Vagina (tissue), 2 donors: ENCODE data around the gene ARHGAP23. TPM values are rescaled to one million over a fixed set of nuclear protein-coding genes. Genes with fewer than 3 reads are reported as not detected.

Source experiments
- DNase-seq, 2 donors: peaks; one replicate each; pipeline ENCODE4 v3.0.0-alpha.2; 2017; ENCODE audit errors: extremely low spot score in 2 of 2
- H3K27ac ChIP-seq: fragments of 200-600 bp; sonication (generic); one replicate; pipeline ENCODE4 v1.5.1; 2019
- H3K27me3 ChIP-seq: fragments of 200-600 bp; sonication (generic); one replicate; pipeline ENCODE4 v1.5.1; 2019
- H3K36me3 ChIP-seq, 2 donors: fragments of 200-600 bp; sonication (generic); one replicate each; pipeline ENCODE4 v1.5.1; 2017 to 2019
- H3K4me1 ChIP-seq: fragments of 200-600 bp; sonication (generic); one replicate; pipeline ENCODE4 v1.5.1; 2019
- H3K4me3 ChIP-seq, 2 donors: fragments of 200-600 bp; sonication (generic); 1 replicate in 1 of 2; 2 replicates in 1 of 2; pipeline ENCODE4 v1.5.1; 2016 to 2019
- H3K9me3 ChIP-seq: fragments of 200-600 bp; sonication (generic); one replicate; pipeline ENCODE4 v1.5.1; 2019
- CTCF ChIP-seq, 3 experiments: fragments of 450-650 bp in 2 of 3; fragments of 200-600 bp in 1 of 3; sonication (generic) in 1 of 3; IDR thresholded peaks; one replicate each; pipeline ENCODE4 v1.5.1; 2017 to 2019; ENCODE audit warnings: antibody characterized with exemption in 3 of 3, mild to moderate bottlenecking in 2 of 3, moderate library complexity in 2 of 3
- POLR2A ChIP-seq, 2 donors: fragments of 450-650 bp; IDR thresholded peaks; one replicate each; pipeline ENCODE4 v1.6.1; 2017; ENCODE audit warnings: antibody characterized with exemption in 2 of 2, mild to moderate bottlenecking in 2 of 2, moderate library complexity in 2 of 2
- POLR2AphosphoS5 ChIP-seq, 2 donors: sonication (generic); formaldehyde crosslinking; IDR thresholded peaks; one replicate each; pipeline ENCODE4 v1.9.0; 2017; ENCODE audit warnings: antibody characterized with exemption in 2 of 2, mild to moderate bottlenecking in 2 of 2, low read depth in 1 of 2; ENCODE audit not compliant: insufficient read depth in 1 of 2
- intact Hi-C: fragments of 100-400 bp; cut with DNase I; formaldehyde crosslinking; loops from one replicate; pipeline ENCODE4 v1.15.1; 2023
- total RNA-seq: library from RNA; depleted of rRNA; stranded (reverse); fragments of >200 nt; gene quantifications from one replicate; pipeline ENCODE4 v1.2.3, GENCODE V29; 2016

ARHGAP23 gene
- total RNA-seq, 1 donor from 2014 or later = 70.2 TPM

GRCh38 chr17:38557836-38558727 lies 129.8 kb downstream of the ARHGAP23 start:
- DNase-seq = peak in 1 of 2 donors; percentile 93
- H3K4me3 ChIP-seq = peak overlapping the region; percentile 52
- no peaks in the 10 kb centered on the region for H3K36me3 ChIP-seq
- TF ChIP-seq POLR2AphosphoS5 (IDR thresholded peaks at IDR 0.05; ENCODE audit: insufficient read depth in 1 of 2, low read depth in 1 of 2) (peak; percentile 79 to 89), CTCF (IDR thresholded peaks at IDR 0.05) (peak; percentile 78 to 94 (median 80)), POLR2A (IDR thresholded peaks at IDR 0.05) (peak in 1 of 2 donors; percentile 27)
- no peaks in the 10 kb centered on the region for H3K9me3 ChIP-seq
- peaks cover 11% of the 10 kb centered on the region for H3K27me3 ChIP-seq
- H3K27ac ChIP-seq = peak overlapping the region; percentile 69
- peaks cover 31% of the 10 kb centered on the region for H3K4me1 ChIP-seq
- intact Hi-C loops = loop anchor here (5.0 kb wide), 1 partner anchor 109 kb away; no protein-coding TSS in a partner anchor

DNA sequence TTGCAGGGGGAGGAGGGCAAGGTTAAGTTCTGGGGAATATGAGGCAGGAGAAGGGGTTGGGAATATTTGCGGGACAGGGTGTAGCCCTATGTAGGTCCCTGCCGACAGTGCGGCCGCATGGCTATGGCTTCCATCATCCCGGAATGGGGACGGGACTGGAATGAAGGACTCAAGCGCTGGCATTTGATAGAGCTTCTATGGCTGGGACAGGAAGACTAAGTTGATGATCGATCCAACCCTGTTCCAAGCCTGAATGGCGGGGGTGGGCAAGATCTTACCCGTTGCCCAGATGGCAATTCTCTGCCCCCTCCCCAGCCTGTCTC lies 130.4 kb downstream of the ARHGAP23 start:
- DNase-seq = no peak
- Histone ChIP-seq H3K9me3 (no peaks in the 10 kb centered on the region), H3K4me3 (peak overlapping the region; percentile 52), H3K27me3 (peaks cover 11% of the 10 kb centered on the region), H3K27ac (peak overlapping the region; percentile 69), H3K36me3 (no peaks in the 10 kb centered on the region), H3K4me1 (peaks cover 31% of the 10 kb centered on the region)
- TF ChIP-seq CTCF (IDR thresholded peaks at IDR 0.05) = no peak
- no peak for TF ChIP-seq POLR2A (IDR thresholded peaks at IDR 0.05)
- TF ChIP-seq POLR2AphosphoS5 (IDR thresholded peaks at IDR 0.05; ENCODE audit: insufficient read depth in 1 of 2, low read depth in 1 of 2) = no peak
- intact Hi-C loops = loop anchor here (5.0 kb wide), 1 partner anchor 109 kb away; no protein-coding TSS in a partner anchor

GRCh38 chr17:38559051-38559879 lies 131.0 kb downstream of the ARHGAP23 start:
- intact Hi-C loops = loop anchor here (5.0 kb wide), 1 partner anchor 108 kb away; no protein-coding TSS in a partner anchor
- H3K27me3 ChIP-seq = peaks cover 11% of the 10 kb centered on the region

GRCh38 chr17:38559880-38560230 lies 131.6 kb downstream of the ARHGAP23 start:
- Histone ChIP-seq H3K4me1 (peaks cover 31% of the 10 kb centered on the region), H3K4me3 (peak overlapping the region; percentile 52), H3K27ac (no peak overlapping the region), H3K9me3 (no peaks in the 10 kb centered on the region), H3K36me3 (no peaks in the 10 kb centered on the region), H3K27me3 (peaks cover 11% of the 10 kb centered on the region)
- intact Hi-C loops = loop anchor here (5.0 kb wide), 1 partner anchor 107 kb away; no protein-coding TSS in a partner anchor
- DNase-seq = no peak
- no peak for TF ChIP-seq POLR2A (IDR thresholded peaks at IDR 0.05)
- no peak for TF ChIP-seq POLR2AphosphoS5 (IDR thresholded peaks at IDR 0.05; ENCODE audit: insufficient read depth in 1 of 2, low read depth in 1 of 2)
- no peak for TF ChIP-seq CTCF (IDR thresholded peaks at IDR 0.05)

More at GRCh38 chr17:38559051-38559879, 131.0 kb downstream of the ARHGAP23 start:
- H3K4me3 ChIP-seq = peak overlapping the region; percentile 52
- peak overlapping the region; percentile 69 for H3K27ac ChIP-seq
- peak in 1 of 2 donors; percentile 53 for TF ChIP-seq POLR2A (IDR thresholded peaks at IDR 0.05)
- TF ChIP-seq POLR2AphosphoS5 (IDR thresholded peaks at IDR 0.05; ENCODE audit: insufficient read depth in 1 of 2, low read depth in 1 of 2) = peak; percentile 43 to 72
- peak in 1 of 3 experiments; percentile 21 for TF ChIP-seq CTCF (IDR thresholded peaks at IDR 0.05)
- peaks cover 31% of the 10 kb centered on the region for H3K4me1 ChIP-seq
- H3K9me3 ChIP-seq = no peaks in the 10 kb centered on the region
- H3K36me3 ChIP-seq = no peaks in the 10 kb centered on the region
- peak in 1 of 2 donors; percentile 92 for DNase-seq
